GM23338 (cell line): ENCODE data around the gene KIF18B. TPM values are rescaled to one million over a fixed set of nuclear protein-coding genes. Genes with fewer than 3 reads are reported as not detected.

Source experiments
- ATAC-seq: fragments of 200-7000 bp; cut with Tn5 transposase; 3 replicates; pipeline ENCODE4 v1.9.1; 2020
- DNase-seq: peaks from one replicate; pipeline ENCODE4 v3.0.0-alpha.2; 2015; ENCODE audit warnings: low spot score
- H2AFZ ChIP-seq: fragments of 200-600 bp; sonication (generic); 2 replicates; pipeline ENCODE4 v1.8.0; 2016; ENCODE audit warnings: antibody characterized with exemption, mild to moderate bottlenecking, moderate library complexity
- H3F3A ChIP-seq: fragments of 200-600 bp; sonication (generic); replicated peaks from 2 replicates; pipeline ENCODE4 v1.8.0; 2017; ENCODE audit warnings: antibody characterized with exemption, mixed run types, low read depth
- H3K27ac ChIP-seq: fragments of 200-600 bp; sonication (generic); 2 replicates; pipeline ENCODE4 v1.6.1; 2016; ENCODE audit warnings: low read depth
- H3K27me3 ChIP-seq: fragments of 200-600 bp; sonication (generic); 2 replicates; pipeline ENCODE4 v1.8.0; 2016; ENCODE audit warnings: mild to moderate bottlenecking, mixed run types, moderate library complexity; ENCODE audit not compliant: insufficient read depth
- H3K36me3 ChIP-seq: fragments of 200-600 bp; sonication (generic); 2 replicates; pipeline ENCODE4 v1.8.0; 2016; ENCODE audit warnings: mild to moderate bottlenecking; ENCODE audit not compliant: insufficient read depth
- H3K4me1 ChIP-seq: fragments of 200-600 bp; sonication (generic); 2 replicates; pipeline ENCODE4 v1.8.0; 2016; ENCODE audit warnings: mild to moderate bottlenecking, moderate library complexity; ENCODE audit not compliant: insufficient read depth
- H3K4me2 ChIP-seq: fragments of 200-600 bp; sonication (generic); 2 replicates; pipeline ENCODE4 v1.7.1; 2017; ENCODE audit warnings: mixed run types
- H3K4me3 ChIP-seq: fragments of 200-600 bp; sonication (generic); 2 replicates; pipeline ENCODE4 v1.6.1; 2016; ENCODE audit warnings: mixed run types
- H3K79me2 ChIP-seq: fragments of 200-600 bp; sonication (generic); replicated peaks from 2 replicates; pipeline ENCODE4 v1.8.0; 2017; ENCODE audit warnings: mild to moderate bottlenecking; ENCODE audit not compliant: insufficient read depth
- H3K9me2 ChIP-seq: fragments of 200-600 bp; sonication (generic); 2 replicates; pipeline ENCODE4 v1.8.0; 2017; ENCODE audit not compliant: insufficient read depth
- H4K20me1 ChIP-seq: fragments of 200-600 bp; sonication (generic); replicated peaks from 2 replicates; pipeline ENCODE4 v1.8.0; 2017; ENCODE audit warnings: mild to moderate bottlenecking; ENCODE audit not compliant: insufficient read depth
- H3K27ac Mint-ChIP-seq: 2 replicates; pipeline ENCODE4 v1.8.0; 2020; ENCODE audit warnings: inconsistent platforms, mild to moderate bottlenecking, moderate library complexity, mixed read lengths
- H3K27me3 Mint-ChIP-seq: 3 replicates; pipeline ENCODE4 v1.8.0; 2022; ENCODE audit warnings: low read depth, mild to moderate bottlenecking, moderate library complexity, mixed read lengths, inconsistent platforms; ENCODE audit not compliant: insufficient read depth, poor library complexity
- H3K36me3 Mint-ChIP-seq: 3 replicates; pipeline ENCODE4 v1.8.0; 2021; ENCODE audit warnings: low read depth, mild to moderate bottlenecking, inconsistent platforms, moderate library complexity, mixed read lengths
- H3K4me1 Mint-ChIP-seq: 3 replicates; pipeline ENCODE4 v1.8.0; 2020; ENCODE audit warnings: mild to moderate bottlenecking, inconsistent platforms, mixed read lengths
- H3K4me3 Mint-ChIP-seq: 3 replicates; pipeline ENCODE4 v1.8.0; 2021; ENCODE audit warnings: moderate library complexity, mild to moderate bottlenecking, inconsistent platforms, mixed read lengths
- H3K9me3 Mint-ChIP-seq: 3 replicates; pipeline ENCODE4 v1.8.0; 2020; ENCODE audit warnings: moderate library complexity, mild to moderate bottlenecking, inconsistent platforms, mixed read lengths
- CREB1 ChIP-seq: fragments of 250-450 bp; sonication (Bioruptor Pico); IDR thresholded peaks from 2 replicates; pipeline ENCODE4 v1.5.0; 2020; ENCODE audit warnings: low read depth, mild to moderate bottlenecking, moderate library complexity
- CTCF ChIP-seq, 2 experiments: fragments of 200-600 bp in 1 of 2; sonication (generic) in 1 of 2; conservative IDR thresholded peaks; 2 replicates each; pipeline versions ENCODE4 v1.5.1 to v1.6.1; 2016 to 2017; ENCODE audit warnings: antibody characterized with exemption in 2 of 2, low read depth in 2 of 2, mild to moderate bottlenecking in 2 of 2, moderate library complexity in 1 of 2
- ETS1 ChIP-seq: IDR thresholded peaks from 2 replicates; pipeline ENCODE4 v1.6.1; 2016; ENCODE audit warnings: antibody characterized with exemption
- EZH2 ChIP-seq: fragments of 200-600 bp; sonication (generic); IDR thresholded peaks from one replicate; pipeline ENCODE4 v1.8.0; 2017; ENCODE audit warnings: antibody characterized with exemption, mild to moderate bottlenecking, low read depth; ENCODE audit not compliant: unreplicated experiment
- EZH2phosphoT487 ChIP-seq: fragments of 200-600 bp; sonication (generic); IDR thresholded peaks from one replicate; pipeline ENCODE4 v1.8.1; 2018; ENCODE audit warnings: antibody characterized with exemption; ENCODE audit not compliant: unreplicated experiment
- NANOG ChIP-seq: IDR thresholded peaks from 2 replicates; pipeline ENCODE4 v1.6.1; 2016; ENCODE audit warnings: antibody characterized with exemption, borderline replicate concordance
- POLR2AphosphoS5 ChIP-seq: IDR thresholded peaks from 2 replicates; pipeline ENCODE4 v1.6.1; 2016; ENCODE audit warnings: antibody characterized with exemption, low read depth
- REST ChIP-seq: IDR thresholded peaks from one replicate; pipeline ENCODE4 v1.6.1; 2018; ENCODE audit warnings: antibody characterized with exemption; ENCODE audit not compliant: unreplicated experiment
- STAT1 ChIP-seq: IDR thresholded peaks from one replicate; pipeline ENCODE4 v1.6.1; 2016; ENCODE audit warnings: antibody characterized with exemption; ENCODE audit not compliant: unreplicated experiment
- ZNF114 ChIP-seq: fragments of 250-450 bp; sonication (Bioruptor Pico); IDR thresholded peaks from 2 replicates; pipeline ENCODE4 v1.5.0; 2020; ENCODE audit warnings: mild to moderate bottlenecking, moderate library complexity
- ZNF331 ChIP-seq: fragments of 250-450 bp; sonication (Bioruptor Pico); IDR thresholded peaks from 2 replicates; pipeline ENCODE4 v1.5.0; 2020; ENCODE audit warnings: low read depth, mild to moderate bottlenecking, moderate library complexity
- ZNF462 ChIP-seq: fragments of 250-450 bp; sonication (Bioruptor Pico); IDR thresholded peaks from 2 replicates; pipeline ENCODE4 v1.5.0; 2020; ENCODE audit warnings: mild to moderate bottlenecking, moderate library complexity
- polyA plus RNA-seq: library from polyadenylated mRNA; unstranded; fragments of >200 nt; fragmentation: Nextera tagmentation; extraction: Ambion mirVana; gene quantifications from 2 replicates; pipeline ENCODE4 v1.2.1, GENCODE V29; 2016
- total RNA-seq: library from RNA; depleted of rRNA; stranded (reverse); fragments of >200 nt; shearing (Covaris generic); gene quantifications from 2 replicates; pipeline ENCODE4 v1.2.3, GENCODE V29; 2014

The KIF18B gene
- total and polyA plus RNA-seq, 2 experiments from 2014 or later: 14.1 to 28.4 TPM

- Histone ChIP-seq H2AFZ (no peak overlapping the region), H3K4me1 (peaks cover 12% of the 10 kb centered on the region; the same call in 1 of the 2 replicates), H3K4me2 (no peak overlapping the region), H3K9me2 (no peaks in the 10 kb centered on the region), H3K79me2 (no peaks in the 10 kb centered on the region), H4K20me1 (no peaks in the 10 kb centered on the region), H3K4me3 (no peak overlapping the region), H3F3A (0 out of 2 replicates have a peak, but pooled peaks cover 23% of the 10 kb centered on the region), H3K36me3 (peaks cover 11% of the 10 kb centered on the region; the same call in 1 of the 2 replicates), H3K27me3 (no peaks in the 10 kb centered on the region), H3K27ac (peak overlapping the region; percentile 69; the same call in 1 of the 2 replicates)
- DNase-seq (no peak), ATAC-seq (no peak)
- no peak for TF ChIP-seq STAT1
- TF ChIP-seq ETS1: no peak
- no peak; the same call in 1 of the 2 replicates for TF ChIP-seq POLR2AphosphoS5
- no peak for TF ChIP-seq CTCF (conservative IDR thresholded peaks at IDR 0.05; ENCODE audit: low read depth in 2 of 2)
- no peak for TF ChIP-seq EZH2phosphoT487
- TF ChIP-seq EZH2: no peak
- no peak for TF ChIP-seq CREB1 (CRISPR knock-in tag)
- no peak for TF ChIP-seq REST
- no peak for TF ChIP-seq NANOG
- no peak for TF ChIP-seq ZNF462 (CRISPR knock-in tag)
- TF ChIP-seq ZNF114 (CRISPR knock-in tag): no peak
- no peak for TF ChIP-seq ZNF331 (CRISPR knock-in tag)
- H3K9me3 Mint-ChIP-seq: no peaks in the 10 kb centered on the region
- H3K27me3 Mint-ChIP-seq: peaks cover 21% of the 10 kb centered on the region
- no peak overlapping the region for H3K4me3 Mint-ChIP-seq
- peaks cover 39% of the 10 kb centered on the region for H3K36me3 Mint-ChIP-seq
- H3K4me1 Mint-ChIP-seq: peaks cover 37% of the 10 kb centered on the region
- peak overlapping the region; percentile 4; the same call in 1 of the 2 replicates for H3K27ac Mint-ChIP-seq
These were observed 23.4 kb downstream of the KIF18B start for GRCh38 chr17:44924107-44924544.
